NCI-H345 (cell line): ENCODE data around the gene PRRG3.
"Not testable (repeated sequence)": the region's sequence is repeated elsewhere in the genome, so short reads cannot be mapped to it uniquely, and the experiment has no call there.

Experiments
- DNase-seq: peaks from one replicate; lab custom pipeline; 2025; lab: John Stamatoyannopoulos, UW

PRRG3 gene

DNA sequence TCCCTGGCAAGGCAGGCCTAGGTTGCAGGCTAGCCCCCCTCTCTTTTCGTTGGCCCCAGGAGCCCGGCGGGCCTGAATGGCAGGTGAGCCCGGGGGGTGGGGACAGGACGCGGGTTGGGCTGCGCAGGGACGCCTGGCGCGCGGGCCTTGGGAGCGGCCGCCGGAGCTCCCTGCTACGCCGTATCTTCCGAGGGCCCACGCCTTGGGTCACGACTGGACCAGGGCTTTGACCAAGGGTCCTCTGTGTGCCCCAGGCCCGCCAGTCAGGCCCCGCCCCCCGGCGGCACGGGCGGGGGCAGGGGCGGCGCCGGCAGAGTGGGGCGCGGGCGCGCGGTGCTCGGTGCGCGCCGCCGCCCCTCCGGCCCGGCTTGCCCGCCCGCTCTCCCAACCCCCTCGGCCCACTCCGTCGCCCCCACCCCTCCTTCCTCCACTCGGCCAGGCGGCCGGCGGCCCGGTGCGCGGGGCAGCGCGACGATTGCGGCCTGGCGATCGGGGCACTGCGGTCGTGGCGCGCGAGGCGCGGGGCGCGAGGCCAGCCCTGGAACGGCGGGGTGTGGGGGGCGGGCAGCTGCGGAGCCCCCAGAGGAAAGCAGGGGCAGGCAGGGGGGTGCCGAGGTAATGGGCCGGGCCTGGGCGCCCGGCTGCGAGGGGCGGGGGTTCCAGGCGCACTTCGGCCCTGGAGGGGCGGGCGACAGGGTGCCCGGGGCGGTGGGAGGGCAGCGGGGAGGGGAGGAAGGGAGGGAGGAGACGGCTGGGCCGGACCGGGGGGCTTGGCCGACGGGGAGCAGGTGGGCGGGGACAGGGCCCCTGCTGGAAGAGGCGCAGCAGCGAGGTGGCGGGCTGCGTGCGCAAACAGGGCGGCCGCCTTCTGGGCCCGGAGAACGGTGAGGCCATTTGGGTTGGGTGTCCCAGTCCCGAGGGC is at the start of gene PRRG3:
Gene PRRG3 (plus strand): TSS at position 798 of the 922 bp plus-strand sequence. CDS start 3,357 bp downstream, outside the sequence.
- DNase-seq = no peak

DNA sequence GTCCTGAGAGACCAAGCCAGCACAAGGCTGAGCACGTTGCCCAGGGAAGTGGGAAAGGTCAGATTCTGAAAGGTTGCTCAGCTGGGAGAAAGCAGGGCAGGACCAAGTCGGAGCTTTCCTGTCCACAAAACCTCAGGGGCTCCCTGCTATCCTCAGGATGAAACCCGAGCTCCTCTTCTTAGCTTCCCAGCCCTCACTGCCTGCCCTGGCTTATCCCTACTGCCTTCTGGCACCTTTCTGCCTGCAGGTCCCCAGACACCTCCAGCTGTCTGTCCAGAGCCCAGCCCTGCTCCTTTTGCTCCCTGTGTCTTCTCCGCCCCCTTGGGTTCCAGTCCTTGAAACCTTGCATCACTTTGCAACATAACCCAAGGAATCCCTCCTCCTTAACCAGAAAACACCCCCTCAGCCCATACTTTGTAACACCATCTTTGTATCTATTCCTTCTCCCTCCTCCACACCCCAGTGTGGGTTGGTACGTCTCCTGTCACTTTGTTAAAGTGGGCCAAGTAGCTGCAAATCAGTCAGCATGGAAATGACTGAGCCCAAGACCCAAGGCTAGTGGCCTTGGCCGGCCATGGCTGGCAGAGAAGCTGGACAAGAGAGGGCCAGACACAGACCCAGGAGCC is 20.0 kb upstream of the PRRG3 start:
- no peak for DNase-seq

DNA sequence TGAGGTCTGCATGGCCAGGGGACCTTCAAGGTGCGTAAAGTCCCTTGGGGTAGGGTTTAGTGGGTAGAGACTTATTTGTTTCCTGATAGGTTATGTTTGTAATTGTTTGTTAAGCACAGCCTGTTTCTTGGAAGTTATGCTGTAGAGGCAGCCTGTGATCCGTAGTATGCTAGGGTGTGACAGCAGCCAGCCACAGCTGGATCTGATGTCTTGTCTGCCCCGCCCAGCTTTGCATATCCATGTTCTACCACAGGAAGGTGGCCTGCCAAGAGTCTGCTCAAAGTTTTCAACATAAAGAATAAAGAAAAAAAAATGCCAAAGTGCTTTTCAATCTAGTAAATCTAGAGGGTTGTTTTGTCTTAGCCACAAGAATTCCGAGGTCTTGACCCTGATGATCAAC is 19.1 kb upstream of the PRRG3 start:
- DNase-seq = no peak

DNA sequence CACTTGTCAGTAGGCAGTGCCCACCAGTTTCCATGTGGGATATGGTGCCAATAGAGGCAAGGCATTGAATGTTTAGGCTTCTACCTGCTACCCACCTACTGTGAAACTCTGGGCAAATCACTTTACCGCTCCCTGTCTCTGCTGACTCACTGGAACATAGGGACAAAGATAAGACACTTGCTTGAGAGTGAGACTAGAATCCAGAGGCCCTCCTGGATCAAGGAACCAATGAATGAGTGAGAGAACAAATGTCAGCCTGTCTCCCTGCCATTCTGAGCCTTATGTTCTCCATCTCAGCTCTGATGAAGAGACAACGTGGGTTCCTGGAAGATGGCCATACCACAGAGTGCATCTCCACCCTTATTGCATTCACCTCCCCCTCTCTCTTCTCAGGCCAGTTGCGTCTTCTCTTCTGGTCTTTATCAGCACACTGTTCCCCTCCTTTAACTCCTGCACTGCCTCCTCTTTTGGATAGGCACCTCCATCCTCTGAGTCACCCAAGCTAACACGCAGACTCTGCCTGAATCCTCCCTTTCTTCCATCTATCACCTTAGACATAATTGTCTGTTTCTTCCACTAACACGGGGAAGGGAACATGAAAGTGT is 15.4 kb upstream of the PRRG3 start:
- DNase-seq = no peak

DNA sequence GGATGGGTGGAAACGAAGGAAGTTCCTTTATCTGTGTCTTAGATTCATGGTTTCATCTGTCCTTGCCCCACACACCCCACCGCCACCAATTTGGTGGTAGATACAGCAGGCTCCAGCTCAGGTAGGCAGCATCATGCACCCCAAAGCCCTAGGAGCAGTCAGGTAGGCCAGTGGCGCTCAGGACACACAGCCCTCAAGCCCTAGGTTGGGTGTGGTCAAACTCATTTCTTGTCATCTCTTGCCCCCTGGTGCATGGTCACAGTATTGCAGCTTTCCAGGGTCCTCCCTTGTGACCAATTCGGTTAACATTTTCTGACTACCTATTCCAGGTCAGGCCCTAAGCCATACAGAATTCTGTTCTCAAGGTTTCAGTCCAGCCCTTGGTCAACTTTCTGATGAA is 14.5 kb upstream of the PRRG3 start:
- DNase-seq = peak; percentile 11

DNA sequence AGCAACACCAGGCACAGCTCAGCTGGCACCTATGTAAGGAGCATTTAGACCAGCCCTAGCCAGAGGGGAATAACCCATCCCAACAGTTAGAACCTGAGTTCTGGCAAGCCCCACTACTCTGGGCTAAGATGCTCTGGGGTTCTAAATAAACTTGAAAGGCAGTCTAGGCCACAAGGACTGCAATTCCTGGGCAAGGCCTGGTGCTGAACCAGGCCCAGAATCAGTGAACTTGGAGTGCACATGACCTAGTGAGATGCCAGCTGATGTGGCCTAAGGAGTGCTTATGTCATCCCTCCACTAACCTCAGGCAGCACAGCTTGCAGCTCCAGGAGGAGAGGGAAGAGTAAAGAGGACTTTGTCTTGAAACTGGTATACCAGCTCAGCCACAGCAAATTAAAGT is 7.6 kb upstream of the PRRG3 start:
- no peak for DNase-seq

DNA sequence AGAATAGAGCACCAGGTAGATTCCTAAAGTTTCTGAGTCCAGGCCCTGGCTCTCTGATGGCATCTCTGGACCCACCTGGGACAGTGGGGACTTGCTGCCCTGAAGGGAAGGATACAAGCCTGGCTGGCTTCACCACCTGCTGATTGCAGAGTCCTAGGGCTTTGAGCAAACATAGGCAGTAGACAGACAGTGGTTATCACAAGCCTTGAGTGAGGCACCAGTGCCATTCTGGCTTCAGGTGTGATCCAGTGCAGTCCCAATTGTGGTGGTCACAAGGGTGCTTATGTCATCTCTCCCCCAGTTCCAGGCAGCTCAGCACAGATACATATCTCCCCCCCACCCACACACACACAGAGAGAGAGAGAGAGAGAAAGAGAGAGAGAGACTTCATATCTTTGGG is 6.6 kb upstream of the PRRG3 start:
- DNase-seq = no peak

DNA sequence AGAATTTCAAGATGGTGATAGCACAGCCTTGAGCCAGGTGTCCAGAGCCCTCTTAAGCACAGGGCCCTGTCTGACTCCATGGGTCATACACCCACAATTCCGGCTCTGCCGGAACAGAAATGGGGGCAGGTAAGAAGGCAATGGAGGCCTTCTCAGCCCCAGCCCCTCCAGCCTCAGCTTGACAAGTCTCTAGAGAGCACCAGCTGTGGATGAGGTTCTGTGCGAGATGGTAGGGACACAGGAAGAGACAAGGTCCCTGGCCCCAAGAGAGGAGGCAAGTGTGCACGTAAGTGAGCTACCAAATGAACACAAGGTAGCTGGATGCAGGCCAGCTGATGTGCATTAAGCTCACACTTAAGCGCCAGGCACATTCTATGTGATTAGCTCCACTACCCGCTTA is 2.4 kb upstream of the PRRG3 start:
- no peak for DNase-seq

DNA sequence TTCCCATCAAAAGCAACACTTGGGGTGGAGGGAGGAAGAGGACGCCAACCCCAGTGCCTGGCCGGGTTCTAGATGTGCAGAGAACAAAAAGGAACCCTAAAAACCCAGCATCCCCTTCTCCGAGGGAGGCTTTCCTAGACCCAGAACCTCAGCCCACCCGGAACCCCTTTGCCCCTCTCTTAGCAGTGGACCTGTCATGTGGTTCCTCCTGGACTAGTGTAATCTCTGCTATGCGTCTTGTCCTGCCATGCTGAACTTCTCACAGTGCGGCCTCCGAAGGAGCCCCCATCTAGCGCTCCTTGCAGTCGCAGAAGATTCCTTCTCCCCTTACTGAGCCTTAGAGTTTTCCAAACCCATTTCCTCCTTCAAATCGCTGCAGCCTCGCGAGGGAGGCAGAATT is 1.1 kb upstream of the PRRG3 start:
- no peak for DNase-seq

DNA sequence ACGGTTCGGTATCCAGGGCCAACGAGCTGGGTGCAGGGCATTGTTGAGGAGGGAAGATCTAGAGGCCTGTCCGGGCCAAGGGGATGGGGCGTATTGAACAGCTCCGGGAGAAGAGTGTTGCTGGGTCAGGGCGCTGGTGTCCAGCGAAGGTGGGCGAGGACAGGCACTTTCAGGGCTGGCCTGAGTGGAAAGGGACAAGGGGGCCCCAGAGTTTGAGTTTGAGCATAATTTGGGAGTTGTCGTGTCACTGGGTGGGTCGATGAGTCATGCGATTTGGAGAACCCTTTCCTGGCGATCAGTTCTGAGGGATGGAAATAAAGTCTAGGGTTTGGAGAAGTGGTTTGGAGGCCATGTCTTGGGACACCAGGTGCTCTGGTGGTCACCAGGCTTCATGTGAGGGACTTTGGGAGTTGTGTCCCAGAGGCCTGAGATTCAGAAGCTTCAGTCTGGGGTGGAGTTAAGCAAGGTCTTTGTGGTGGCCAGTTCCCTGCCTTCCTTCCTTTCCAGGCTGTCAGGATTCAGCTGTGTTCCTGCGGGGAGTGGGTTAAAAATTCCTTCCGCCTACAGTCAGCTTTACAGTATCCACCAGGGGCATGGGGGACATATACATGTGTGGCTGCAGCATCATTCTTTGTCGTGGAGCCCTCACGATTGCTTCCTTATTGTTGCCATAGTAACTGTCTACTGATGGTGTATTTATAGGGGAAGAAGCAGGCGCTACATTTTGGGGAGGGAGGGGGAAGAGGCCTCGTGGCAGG is 504 bp downstream of the PRRG3 start:
- no peak for DNase-seq

DNA sequence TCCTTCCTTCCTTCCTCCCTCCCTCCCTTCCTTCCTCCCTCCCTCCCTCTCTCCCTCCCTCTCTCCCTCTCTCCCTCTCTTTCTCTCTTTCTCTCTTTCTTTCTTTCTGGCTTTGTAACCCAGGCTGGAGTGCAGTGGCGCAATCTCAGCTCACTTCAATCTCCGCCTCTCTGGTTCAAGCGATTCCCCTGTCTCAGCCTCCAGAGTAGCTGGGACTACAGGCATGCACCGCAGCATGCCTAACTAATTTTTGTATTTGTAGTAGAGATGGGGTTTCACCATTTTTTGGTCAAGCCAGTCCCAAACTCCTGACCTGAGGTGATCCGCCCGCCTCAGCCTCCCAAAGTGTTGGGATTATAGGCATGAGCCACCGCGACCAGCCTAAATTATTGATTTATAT is 1.8 kb downstream of the PRRG3 start:
- DNase-seq = not testable (repeated sequence)

DNA sequence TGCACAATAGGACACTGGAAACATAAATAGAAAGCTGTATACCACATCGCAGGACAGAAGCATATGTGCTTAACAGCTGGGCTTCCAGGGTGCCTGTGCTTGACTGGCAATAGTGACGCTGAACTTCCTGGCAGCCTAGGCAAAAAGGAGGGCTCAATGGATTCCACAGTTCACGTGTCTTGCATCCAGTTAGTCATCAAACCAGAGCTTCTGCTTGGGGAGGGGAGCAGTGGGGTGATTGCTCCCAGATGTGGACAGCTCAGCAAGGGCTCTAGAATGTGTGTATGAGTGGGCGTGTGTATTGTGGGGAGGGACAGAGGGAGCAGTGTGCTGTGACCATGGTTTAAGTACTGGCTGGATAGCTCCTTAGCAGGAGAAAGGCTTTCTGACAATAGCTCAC is 2.3 kb downstream of the PRRG3 start:
- DNase-seq = no peak

DNA sequence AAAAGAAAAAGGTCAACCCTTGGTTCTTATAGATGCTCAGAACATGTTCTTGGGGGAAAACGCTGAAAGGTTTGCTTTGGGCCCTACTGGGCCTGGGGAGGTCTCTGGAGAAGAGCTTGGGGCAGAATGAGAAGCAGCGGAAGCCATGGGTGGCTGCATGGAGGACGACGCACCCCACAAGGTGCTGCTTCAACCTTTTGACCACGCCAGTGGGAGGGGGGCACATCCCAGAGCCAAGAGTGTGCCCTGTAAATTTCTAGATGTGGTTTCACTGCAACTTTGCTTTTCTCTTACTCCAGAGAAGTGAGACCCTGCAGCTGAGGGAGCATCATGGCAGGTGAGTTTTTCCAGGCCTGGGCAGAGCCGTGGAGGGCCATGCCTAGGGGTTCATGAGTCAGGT is 3.2 kb downstream of the PRRG3 start:
- no peak for DNase-seq

DNA sequence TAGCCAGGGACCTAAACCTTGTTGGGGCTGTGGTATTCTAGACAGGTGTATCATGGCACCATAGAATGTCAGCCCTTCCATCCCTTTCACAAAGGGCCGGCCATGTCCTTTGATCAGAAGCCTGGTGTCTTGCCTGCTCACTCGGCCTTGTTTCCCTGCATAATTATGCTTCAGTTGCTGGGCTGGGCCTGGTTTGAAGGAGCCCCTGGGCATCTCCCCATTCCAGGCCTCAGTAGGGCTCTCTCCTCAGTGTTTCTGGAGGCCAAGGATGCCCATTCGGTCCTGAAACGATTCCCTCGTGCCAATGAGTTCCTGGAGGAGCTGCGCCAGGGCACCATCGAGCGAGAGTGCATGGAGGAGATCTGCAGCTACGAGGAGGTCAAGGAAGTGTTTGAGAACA is 4.5 kb downstream of the PRRG3 start:
- DNase-seq = no peak

DNA sequence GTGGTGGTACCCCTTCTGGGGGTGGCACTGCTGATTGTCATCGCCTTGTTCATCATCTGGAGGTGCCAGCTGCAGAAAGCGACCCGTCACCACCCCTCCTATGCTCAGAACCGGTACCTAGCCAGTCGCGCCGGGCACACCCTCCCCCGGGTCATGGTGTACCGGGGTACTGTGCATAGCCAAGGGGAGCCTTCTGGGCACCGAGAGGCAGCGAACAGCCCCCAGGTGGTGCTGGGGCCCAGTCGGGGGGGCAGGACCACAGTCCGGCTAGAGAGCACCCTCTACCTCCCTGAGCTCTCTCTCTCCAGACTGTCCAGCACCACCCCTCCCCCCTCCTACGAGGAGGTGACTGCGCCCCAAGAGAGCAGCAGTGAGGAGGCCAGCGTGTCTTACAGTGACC is 5.3 kb downstream of the PRRG3 start:
- no peak for DNase-seq

DNA sequence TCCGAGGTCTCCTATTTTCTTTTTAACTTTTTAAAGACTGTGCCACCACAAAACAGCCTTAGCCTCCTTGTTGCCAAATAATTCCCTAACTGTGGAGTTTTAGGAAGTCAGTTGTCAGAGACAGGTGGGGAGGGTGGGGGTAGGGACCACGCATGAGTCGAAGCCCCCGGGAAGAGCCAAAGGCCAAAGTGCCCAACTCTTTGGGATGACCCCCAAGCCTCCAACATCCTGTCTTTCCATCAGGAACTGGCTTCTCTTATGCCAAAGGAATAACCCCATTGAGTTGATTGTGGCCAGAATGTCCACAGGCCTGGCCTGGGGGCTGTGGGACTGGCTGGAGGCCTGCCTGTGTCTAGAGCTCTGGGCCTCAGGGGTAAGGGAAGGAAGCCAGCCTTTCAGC is 5.8 kb downstream of the PRRG3 start:
- DNase-seq = no peak

DNA sequence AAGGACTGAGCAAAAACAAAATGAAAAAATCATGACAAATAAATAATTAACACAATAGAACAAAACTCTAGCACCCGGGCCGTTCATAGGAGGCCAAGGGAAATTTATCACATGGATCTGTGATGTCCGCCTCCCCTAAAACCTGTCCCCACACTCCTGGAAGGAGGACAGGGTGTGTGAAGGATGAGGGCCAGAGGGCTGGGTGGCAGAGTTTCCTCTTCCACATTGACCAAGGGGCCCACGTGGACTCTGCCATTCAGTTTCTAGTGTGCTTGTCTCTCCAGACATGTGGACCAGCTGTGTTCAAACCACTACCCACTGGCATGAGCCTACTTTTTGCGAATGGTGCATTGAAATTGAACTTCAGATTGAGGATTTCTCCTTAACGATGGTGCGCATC is 6.3 kb downstream of the PRRG3 start:
- DNase-seq = no peak

DNA sequence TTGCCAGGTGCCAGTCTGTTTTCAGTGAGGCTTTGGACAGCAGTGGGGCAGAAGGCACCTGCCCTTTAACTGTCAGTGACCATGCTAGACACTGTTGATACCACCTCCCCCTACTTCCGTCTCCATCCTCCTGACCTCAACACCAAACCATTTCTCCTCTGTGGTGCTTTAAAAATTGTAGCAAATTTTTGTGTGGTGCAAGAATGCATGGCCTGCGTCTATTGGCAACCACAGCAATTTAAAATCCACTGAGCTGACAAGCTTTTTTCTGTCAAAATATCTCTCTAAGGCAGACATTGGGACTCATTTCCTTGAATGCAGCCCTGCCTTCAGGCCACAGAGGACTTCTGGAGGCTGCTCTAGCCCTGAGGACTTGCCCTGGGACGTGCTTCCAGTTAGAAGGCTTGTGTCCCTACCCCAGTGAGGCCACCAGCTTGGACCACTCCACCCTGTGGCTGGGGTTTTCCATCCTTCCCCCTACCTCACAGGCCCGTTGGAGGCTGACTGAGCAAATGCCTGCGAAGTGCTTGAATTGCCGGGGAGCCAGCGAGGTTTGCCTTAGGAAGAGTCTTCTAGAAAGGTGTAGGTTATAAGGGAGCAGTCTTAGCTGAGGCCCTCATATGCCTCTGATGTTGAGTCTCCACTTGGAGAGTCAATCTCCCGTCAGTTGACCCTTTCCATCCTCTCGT is 6.9 kb downstream of the PRRG3 start:
- no peak for DNase-seq

DNA sequence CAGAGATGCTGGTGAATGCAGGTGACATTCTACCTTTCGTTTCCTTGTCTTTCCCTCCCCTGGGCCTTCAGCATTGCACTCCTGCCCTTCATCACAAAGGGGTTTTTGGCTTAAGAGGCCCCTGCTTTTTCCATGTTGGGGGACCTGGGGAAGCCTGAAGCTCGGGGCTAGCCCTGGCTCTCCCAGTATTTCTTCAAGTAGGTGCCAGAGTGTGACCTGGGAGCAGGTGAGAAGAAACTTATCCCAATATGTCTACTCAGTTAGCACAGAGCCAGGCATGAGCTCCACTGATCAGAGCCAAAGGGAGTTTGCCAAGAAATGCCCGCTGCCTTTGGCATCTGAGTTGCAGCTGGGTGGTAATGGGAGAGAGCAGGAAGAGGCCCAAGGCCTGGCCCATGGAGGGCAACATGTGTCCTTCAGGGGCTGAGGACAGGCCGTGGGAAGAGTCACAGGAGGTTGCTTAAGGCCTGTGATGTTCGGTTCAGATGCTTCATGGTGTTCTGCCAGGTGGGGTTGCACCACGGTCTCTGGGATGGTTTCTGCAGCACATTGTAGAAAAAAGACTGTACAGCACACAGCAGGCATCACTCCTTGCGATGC is 7.6 kb downstream of the PRRG3 start:
- DNase-seq = no peak

DNA sequence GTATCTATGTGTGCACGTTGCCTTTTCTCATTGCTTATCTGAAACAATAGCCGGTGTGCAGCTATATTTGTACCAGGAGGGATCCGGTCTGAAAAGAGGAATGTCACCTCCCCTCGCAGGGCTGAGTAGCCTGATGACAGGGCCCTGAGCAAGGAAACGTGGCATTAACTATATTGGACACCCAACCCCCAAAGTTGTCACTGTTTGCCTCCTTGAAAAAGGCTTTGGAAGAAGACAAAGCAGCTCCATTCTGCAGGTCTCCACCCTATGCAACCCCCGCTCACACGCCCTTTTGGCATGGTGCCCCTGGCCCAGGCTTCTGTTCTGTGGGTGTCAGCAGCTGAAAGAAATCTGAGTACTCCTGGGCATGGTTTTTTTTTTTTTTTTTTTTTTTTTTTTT is 8.2 kb downstream of the PRRG3 start:
- DNase-seq = peak; percentile 1

DNA sequence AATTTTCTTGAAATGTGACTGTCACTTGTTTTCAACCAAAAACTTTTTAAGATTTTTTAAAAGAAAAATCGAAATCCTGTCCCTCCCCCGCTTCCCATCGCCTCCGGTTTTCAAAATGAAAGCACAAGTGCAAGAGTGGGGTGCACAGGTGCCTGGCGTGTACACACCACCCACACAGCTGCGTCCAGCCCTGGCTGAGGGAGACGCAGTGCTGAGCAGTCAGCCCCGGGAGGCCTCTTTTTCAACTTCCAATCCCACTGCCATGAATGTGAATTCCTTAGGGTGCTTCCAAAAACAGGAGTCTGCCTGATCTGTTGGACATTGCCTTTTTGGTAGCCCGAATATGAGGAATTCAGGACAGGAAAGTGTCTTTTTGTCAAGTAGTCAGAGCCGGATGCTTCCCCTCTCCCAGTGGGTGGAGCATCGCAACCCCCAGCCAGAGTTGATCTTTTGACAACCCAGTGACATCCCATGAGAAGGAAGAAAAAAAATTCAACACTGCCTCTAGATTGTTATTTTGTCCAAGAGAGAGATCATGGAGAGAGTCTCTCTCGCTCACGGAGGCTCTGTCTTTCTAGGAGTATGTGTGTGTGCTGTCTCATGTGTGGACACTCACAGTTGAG is 8.9 kb downstream of the PRRG3 start:
- DNase-seq = no peak
